HG03571 (cell line): ENCODE data around the gene SPINT2.
"Not testable (repeated sequence)": the region's sequence is repeated elsewhere in the genome, so short reads cannot be mapped to it uniquely, and the experiment has no call there.

Experiments used
- ATAC-seq: cut with Tn5 transposase; IDR thresholded peaks from one replicate; pipeline ENCODE4 v1.9.1; 2021; ENCODE audit not compliant: unreplicated experiment

Gene SPINT2, protein sequence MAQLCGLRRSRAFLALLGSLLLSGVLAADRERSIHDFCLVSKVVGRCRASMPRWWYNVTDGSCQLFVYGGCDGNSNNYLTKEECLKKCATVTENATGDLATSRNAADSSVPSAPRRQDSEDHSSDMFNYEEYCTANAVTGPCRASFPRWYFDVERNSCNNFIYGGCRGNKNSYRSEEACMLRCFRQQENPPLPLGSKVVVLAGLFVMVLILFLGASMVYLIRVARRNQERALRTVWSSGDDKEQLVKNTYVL

DNA sequence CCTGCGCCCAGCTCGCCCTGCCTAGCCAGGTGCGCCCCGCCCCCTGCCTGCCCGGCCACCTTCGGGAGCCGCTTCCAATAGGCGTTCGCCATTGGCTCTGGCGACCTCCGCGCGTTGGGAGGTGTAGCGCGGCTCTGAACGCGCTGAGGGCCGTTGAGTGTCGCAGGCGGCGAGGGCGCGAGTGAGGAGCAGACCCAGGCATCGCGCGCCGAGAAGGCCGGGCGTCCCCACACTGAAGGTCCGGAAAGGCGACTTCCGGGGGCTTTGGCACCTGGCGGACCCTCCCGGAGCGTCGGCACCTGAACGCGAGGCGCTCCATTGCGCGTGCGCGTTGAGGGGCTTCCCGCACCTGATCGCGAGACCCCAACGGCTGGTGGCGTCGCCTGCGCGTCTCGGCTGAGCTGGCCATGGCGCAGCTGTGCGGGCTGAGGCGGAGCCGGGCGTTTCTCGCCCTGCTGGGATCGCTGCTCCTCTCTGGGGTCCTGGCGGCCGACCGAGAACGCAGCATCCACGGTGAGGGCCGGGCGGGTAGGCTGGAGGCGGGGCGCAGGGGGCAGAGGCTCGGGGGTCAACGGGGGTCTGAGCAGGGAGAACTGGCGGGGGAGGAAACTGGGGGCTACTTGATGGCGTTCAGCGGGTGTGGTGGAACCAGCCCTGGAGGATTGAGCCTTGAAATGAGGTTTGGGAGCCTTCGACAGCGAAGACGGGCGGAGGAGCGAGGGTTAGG is at the start of gene SPINT2:
SPINT2 (plus strand) TSS at position 88 of the 727 bp plus-strand sequence; CDS start at position 408, 320 bp downstream.
- no peak for ATAC-seq

DNA sequence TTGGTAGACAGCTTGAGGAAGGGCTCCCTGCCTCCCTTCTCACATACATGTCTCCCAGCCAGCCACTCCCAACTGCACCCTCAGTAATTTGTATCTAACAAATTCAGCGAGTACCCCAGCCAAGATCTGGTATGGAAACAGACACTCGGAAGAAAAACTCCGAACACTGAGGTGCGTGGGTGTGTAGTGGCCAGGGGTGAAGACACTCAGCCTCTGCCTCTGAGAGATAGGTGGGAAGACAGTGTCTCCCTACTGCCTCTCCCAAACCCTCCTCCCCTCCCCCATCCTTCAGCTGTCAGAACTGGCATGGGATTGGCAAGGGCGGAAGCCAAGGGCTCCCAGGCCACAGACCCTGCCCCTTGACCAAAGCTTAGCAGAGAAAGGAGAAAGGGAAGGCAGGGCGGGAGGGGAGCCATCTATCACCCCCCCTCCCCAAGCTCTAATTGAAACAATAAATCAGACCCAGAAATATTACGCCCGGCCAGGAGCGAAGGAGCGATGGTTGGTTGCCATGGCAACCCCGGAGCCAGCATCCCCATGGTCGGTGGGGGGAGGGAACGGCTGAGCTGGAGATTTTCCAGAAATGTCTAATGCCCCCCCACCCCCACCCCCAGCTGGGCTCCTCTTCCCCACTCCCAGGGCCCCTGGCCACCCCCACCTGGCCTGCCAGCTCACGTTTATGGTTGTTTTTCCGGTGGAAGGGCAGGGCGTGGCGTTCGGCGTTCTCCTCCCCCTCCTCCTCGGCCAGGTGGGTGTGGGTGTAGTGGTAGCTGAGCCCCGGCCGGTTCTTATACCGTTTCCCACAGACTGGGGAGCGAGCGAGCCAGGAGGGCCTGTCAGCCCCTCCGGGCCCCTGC is 47.4 kb upstream of the SPINT2 start:
- ATAC-seq: no peak

DNA sequence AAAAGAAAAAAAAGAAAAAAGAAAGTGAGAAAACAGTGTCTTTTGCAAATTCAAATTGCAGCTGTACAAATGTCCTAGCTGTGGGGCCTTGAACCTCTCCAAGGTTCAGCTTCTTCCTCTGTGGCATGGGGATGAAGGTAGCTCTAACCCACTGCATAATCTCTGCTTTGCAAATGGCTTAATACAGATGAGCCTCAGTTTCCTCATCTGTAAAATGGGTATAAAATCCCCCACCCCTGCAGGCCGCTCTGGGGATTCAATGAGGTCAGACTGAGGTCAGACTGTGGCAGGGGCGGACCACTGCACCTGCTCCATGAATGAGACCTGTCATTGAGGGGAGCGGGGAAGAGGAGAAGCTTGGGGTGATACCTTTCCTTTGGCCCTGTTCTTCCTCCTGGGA is 46.2 kb upstream of the SPINT2 start:
- ATAC-seq: no peak

DNA sequence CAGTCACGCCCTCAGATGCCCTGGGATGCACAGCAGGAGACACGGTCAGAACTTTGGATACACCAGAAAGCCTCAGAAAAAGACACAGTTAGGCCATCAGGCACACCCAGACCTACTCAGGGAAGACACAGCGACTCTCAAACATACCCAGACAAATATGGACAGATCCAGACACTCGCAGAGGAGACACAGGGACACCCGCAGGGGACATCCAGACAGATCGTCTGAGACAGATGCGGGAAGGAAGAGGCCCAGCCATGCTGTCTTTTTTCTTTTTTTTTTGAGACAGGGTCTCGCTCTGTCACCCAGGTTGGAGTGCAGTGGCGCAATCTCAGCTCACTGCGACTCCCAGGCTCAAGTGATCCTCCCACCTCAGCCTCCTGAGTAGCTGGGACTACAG is 45.2 kb upstream of the SPINT2 start:
- no peak for ATAC-seq

DNA sequence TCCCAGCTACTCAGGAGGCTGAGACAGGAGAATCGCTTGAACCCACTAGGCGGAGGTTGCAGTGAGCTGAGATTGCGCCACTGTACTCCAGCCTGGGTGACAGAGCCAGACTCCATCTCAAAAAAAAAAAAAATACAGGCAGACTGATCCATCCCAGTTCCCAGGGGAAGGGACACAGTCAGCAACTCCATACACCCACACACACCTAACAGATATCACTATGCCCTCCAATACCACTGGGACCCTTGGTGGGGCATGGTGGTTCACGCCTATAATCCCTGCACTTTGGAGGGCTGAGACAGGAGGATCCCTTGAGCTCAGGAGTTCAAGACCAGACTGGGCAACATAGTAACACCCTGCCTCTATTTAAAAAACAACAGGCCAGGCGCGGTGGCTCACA is 43.0 kb upstream of the SPINT2 start:
- ATAC-seq: no peak

DNA sequence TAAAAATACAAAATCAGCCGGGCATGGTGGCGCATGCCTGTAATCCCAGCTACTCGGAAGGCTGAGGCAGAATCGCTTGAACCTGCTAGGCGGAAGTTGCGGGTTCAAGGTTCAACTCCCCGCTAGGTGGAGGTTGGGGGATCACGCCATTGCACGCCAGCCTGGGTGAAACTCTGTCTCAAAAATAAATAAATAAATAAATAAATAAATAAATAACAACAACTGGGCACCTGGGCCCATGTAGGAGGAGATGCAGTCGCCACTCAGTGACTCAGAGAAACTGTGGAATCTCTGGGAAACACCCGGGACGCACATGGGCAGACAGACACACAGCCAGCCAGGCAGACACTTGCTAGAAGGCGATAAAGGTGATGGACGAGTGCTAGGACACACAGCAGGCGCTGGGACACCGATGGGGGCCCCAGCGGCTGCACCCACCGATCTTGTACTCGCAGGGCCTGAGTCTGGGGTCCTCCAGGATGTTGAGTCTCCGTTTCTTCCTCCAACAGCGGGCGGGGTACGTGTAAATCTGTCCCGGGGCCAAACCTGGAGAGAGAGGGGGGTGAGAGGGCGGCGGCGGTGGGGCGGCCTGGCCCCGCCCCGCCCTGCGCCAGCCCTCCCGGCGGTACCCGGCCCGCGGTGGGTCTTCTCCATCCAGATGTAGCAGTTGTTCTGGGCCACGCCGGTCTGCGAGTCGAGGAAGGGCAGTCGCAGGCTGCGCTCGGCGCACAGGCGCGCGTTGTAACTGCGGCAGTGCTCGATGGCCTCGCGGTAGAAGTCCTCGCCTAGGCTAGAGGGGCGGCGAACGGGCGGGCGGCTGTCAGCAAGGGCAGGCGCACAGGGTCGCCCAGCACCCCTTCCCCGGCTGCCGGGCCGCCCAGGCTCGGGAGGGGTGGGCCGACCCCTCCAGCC is 42.2 kb upstream of the SPINT2 start:
- ATAC-seq: no peak

DNA sequence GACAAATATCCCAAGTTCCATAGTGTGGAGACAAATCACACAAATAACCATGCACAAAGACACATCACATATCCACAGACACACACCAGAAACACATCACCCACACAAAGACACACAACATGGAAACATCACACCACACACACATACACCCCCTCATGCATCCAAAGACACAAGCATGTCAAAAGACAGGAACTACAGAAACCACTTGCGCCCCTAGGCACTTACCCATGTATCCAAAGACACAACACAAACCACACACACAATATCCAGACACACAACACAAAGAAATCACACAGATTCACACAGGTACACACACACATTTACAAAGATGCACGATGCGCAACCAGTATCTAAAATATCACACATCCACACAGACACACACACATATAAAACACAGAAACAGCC is 41.3 kb upstream of the SPINT2 start:
- no peak for ATAC-seq

DNA sequence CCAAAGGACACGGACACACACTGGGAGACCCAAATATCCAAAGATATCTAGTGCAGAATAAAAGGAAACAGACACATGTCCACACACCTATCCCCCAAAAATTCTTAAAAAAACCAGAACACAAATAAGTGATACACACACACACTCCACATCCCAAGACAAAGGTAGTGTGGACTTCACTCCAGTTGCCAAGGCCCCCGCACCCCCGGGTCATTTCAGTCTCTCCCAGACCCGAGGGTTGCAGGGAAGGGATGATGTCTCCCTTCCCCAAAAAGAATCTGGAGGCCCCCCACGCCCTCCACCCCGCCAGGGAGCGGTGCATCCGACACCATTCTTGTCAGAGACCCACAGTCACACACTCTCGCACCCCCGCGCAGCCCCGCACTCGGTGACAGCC is 40.8 kb upstream of the SPINT2 start:
- no peak for ATAC-seq

DNA sequence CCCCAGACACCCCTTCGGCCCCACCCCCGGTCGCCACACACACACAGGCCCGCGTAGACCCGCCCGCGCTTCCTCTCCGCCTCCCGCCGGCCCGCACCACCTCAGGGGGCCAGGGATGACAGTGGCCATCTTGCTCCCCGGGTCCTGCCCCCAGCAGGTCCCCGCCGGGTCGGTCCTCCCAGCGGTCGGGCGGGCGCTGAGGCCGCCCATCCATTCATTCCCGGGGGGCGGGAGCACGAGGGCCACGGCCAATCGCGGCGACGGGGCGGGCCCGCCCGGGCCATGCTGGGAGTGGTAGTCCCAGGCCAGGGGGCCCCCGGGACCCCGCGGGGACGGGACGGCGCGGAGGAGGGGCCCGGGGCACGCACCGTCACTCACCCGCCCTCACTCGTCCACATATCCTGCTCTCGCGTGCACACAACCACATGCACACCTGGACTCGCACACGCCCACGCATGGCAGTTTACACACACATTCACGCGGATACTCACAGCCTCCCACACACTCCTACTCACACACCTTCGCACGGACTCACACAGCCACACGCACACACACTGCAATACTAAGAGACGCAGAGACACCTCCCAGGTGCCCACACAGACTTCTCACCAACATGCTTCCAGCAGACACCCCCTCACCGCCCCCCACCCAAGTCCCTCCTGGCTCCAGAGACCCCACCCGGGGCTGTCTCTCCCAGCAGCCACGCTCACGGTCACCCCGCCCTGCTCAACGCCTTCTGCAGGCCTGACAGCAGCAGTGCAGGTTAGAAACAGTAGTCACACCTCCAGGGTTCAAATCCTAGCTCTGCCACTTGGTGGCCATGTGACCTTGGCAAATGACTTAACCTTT is 40.1 kb upstream of the SPINT2 start, which contains the start of gene DPF1:
DPF1 (minus strand) TSS at position 209 of the 849 bp plus-strand sequence; CDS start at position 129, 80 bp downstream.
- ATAC-seq: peak; percentile 69

DNA sequence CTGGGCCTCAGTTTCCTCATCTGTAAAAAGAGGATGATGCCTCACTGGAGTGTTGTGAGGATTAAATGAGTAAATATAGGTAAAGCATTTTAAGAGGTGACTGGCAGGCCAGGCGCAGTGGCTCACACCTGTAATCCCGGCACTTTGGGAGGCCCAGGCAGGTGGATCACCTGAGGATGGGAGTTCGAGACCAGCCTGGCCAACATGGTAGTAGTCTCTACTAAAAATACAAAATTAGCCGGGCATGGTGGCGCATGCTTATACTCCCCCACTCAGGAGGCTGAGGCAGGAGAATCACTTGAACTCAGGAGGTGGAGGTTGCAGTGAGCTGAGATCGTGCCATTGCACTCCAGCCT is 39.5 kb upstream of the SPINT2 start:
- ATAC-seq: not testable (repeated sequence)

DNA sequence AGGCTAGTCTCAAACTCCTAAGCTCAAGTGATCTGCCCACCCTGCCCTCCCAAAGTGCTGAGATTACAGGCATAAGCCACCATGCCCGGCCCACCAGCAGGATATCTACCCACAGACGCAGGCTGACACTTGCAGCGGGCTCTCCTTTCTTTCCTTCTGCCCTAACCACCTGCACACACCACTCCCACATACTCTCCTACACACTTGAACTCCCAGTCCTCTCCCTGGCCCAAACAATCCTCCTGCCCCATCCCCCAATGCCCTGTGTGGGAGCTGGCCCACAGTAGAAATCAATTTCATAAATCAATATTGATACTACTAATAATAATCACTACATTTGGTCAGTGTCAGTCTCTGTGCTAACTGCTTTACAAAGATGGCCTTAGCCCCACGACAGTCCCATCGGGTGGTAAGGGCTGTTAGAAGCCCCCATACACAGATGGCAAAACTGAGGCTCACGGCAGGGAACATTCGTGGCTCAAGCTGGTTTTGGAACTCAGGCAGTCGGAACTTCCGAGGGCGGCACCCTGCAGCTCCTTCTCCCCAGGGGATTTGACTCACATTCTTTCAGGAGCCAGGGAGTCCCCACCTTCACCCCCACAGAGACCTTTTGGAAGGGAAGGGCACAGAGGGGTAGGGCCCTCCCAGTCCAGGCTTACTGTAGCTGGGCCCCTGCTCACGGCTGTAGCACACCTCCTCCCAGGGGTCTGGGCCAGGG is 36.9 kb upstream of the SPINT2 start:
- ATAC-seq: no peak

DNA sequence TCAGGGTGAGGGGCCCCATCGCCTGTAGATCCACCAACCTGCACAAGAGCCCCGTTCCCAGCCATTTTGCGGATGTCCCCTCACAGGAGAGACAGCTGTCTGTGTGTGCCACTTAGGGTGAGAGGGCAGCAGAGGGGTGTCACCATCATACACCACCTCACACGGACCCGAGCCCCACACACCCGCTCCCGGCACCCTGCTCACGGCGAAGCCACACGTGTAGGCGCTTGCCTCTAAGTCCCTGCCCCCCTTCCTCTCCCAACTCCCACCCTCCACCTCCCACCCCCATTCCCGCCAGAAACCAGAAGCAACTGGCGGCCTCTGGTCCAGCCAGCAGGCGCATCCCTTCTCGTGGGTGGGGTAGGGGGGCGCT is 36.4 kb upstream of the SPINT2 start:
- ATAC-seq: no peak

DNA sequence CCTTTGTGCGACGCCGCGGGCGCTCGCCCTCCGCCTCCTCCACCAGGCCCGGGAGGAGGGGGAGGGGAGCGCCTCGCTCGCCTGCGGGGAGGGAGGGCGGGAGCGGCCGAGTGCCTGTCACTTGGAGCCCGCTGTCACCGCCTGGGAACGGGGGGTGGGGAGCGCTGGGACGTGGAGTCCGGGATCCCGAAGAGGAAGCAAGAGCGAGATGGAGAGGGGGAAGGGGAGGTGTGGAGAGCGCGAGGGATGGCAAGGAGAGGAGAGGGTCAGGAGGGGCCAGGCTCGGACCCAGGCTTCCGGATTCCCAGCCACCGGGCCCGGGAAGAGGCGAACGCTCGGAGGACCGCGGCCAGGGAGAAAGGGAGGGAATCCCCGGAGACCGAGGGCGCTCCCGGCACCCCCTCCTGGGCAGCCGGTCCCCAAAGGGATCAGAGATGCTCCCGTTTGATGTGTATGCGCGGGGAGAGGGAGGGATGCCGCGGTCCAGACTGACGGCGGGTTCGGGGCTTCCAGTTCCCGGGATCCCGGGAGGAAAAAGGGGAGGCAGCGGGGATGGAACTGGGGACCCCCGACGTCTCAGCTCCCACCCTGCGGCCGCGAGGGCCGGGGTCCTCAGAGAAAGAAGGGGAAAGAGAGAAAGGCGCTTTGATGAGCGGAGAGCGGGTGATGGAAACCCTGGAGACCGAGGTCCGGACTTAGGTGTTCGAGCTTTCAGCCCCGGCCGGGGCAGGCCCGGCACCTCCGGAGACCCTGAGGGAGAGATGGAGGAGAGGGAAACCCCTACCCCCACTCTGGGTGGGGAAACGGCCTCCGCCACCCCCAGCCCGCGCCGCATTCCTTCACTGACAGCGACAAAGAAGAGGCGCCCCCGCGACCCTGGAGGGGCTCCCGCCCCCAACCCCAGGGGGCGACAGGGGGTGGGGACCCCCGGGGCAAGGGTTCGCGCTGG is 35.6 kb upstream of the SPINT2 start:
- no peak for ATAC-seq

DNA sequence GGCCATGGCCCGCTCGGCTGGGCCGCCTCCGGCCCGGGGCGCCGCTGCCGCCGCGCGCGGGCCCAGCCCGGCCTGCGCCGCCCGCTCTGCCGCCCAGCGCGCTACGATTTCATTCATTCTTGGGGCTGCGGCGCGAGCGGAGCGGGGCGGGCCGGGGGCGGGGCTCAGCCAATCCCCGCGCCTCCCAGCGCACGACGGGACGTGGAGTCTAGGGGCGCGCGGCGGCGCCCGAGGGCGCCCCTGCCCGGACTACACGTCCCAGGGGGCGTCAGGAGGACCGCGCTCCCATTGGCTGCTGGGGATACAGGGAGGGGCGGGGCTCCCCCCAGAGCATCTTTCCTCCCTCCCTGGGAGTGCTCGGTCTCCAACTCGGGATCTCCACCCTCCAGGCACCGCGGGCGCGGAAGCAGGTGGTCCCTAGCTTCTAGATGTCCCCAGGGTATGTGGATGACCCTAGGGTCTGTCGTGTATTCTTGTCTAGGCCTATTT is 34.7 kb upstream of the SPINT2 start:
- no peak for ATAC-seq

DNA sequence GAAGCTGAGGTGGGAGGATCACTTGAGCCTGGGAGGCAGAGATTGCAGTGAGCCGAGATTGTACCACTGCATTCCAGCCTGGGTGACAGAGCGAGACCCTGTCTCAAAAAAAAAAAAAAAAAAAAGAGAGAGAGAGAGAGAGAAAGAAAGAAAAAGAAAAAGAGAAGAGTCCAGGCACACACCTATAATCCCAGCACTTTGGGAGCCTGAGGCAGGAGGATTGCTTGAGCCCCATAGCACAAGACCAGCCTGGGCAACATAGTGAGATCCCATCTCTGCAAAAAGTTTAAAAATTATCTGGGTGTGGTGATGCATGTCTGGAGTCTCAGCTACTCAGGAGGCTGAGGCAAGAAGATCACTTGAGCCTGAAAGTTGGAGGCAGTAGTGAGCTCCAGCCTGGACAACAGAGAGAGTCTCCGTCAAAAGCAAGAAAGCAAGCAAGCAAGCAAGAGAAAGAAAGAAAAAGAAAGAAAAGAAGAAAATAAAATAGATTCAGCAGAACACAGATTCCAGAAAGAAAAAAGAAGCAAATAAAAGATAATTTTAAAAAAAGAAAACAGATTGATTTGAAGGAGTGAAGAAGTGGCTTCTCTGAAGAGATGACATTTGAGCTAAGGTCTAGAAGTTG is 33.8 kb upstream of the SPINT2 start:
- not testable (repeated sequence) for ATAC-seq

DNA sequence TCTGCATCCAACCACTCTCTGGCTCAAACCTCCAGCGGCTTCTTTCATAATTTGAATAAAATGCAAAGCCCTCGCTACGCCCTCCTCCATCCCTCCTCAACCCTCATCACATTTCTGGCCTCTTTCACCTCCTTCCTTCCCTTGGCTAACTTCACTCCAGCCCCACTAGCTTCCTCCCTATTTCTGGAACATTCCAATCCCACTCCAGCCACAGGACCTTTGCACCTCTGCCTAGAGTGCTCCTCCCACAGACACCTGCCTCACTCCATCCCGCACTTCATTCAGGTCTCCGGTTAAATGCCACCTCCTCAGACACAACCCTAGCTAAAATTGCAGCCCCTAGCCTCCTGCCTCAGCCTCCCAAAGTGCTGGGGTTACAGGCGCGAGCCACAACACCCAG is 32.5 kb upstream of the SPINT2 start:
- ATAC-seq: no peak

DNA sequence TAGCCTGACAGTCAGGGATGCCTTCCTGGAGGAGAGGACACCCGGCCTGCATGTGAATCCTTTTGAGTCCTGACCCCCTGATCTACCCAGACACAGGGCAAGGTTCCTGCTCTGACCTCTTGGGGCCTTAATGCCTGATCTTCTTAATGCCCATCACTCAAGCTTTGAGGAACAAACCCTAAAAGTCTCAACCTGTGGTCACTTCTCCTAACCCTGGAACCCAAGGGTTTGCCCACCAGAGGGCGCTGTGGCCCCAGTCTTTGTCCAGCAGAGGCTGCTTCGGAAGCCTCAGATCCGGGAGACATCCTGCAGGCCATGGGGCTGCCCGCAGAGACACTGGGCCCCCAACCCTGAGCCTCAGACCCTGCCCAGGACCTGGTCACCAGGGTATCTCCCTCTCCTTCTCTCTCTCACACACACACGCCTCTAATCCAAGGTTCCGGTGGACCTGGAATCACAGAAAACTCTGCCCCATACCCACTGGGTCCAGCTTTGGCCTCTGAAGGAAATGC is 30.6 kb upstream of the SPINT2 start:
- no peak for ATAC-seq
